Hepatocyte (in vitro differentiated cells): ENCODE results near the gene RIT2. TPM values are rescaled to one million over a fixed set of nuclear protein-coding genes. Genes with fewer than 3 reads are reported as not detected.

ENCODE experiments used
- DNase-seq: peaks from one replicate; pipeline ENCODE4 v3.0.0-alpha.2; 2016; ENCODE audit warnings: low spot score
- H2AFZ ChIP-seq: fragments of 200-600 bp; sonication (generic); 2 replicates; pipeline ENCODE4 v1.6.0; 2016; ENCODE audit warnings: antibody characterized with exemption, mild to moderate bottlenecking
- H3K27ac ChIP-seq: fragments of 200-600 bp; sonication (generic); 2 replicates; pipeline ENCODE4 v1.5.1; 2016; ENCODE audit warnings: mild to moderate bottlenecking
- H3K27me3 ChIP-seq: fragments of 200-600 bp; sonication (generic); 2 replicates; pipeline ENCODE4 v1.6.1; 2016
- H3K36me3 ChIP-seq: fragments of 200-600 bp; sonication (generic); replicated peaks from 2 replicates; pipeline ENCODE4 v1.5.1; 2016; ENCODE audit warnings: low read depth; ENCODE audit not compliant: insufficient read depth
- H3K4me1 ChIP-seq: fragments of 200-600 bp; sonication (generic); 2 replicates; pipeline ENCODE4 v1.5.1; 2016; ENCODE audit warnings: mild to moderate bottlenecking, moderate library complexity; ENCODE audit not compliant: insufficient read depth
- H3K4me2 ChIP-seq: fragments of 200-600 bp; sonication (generic); 2 replicates; pipeline ENCODE4 v1.6.0; 2016
- H3K4me3 ChIP-seq: fragments of 200-600 bp; sonication (generic); 2 replicates; pipeline ENCODE4 v1.5.1; 2016; ENCODE audit warnings: mild to moderate bottlenecking
- H3K79me2 ChIP-seq: fragments of 200-600 bp; sonication (generic); 2 replicates; pipeline ENCODE4 v1.6.0; 2017; ENCODE audit warnings: mild to moderate bottlenecking
- H3K9me2 ChIP-seq: fragments of 200-600 bp; sonication (generic); replicated peaks from 2 replicates; pipeline ENCODE4 v1.6.0; 2017; ENCODE audit warnings: mild to moderate bottlenecking; ENCODE audit not compliant: insufficient read depth
- H3K9me3 ChIP-seq: fragments of 200-600 bp; sonication (generic); 2 replicates; pipeline ENCODE4 v1.5.1; 2016; ENCODE audit warnings: low read depth, mild to moderate bottlenecking
- H4K20me1 ChIP-seq: fragments of 200-600 bp; sonication (generic); 2 replicates; pipeline ENCODE4 v1.6.0; 2016; ENCODE audit warnings: mild to moderate bottlenecking; ENCODE audit not compliant: insufficient read depth, poor library complexity, severe bottlenecking
- EZH2 ChIP-seq: fragments of 200-600 bp; sonication (generic); IDR thresholded peaks from 2 replicates; pipeline ENCODE4 v1.6.1; 2016; ENCODE audit warnings: antibody characterized with exemption, mild to moderate bottlenecking, borderline replicate concordance
- EZH2phosphoT487 ChIP-seq: fragments of 200-600 bp; sonication (generic); IDR thresholded peaks from one replicate; pipeline ENCODE4 v1.6.1; 2018; ENCODE audit warnings: antibody characterized with exemption, mild to moderate bottlenecking, low read depth, moderate library complexity; ENCODE audit not compliant: unreplicated experiment, severe bottlenecking
- WGBS: methylation state at CpG from one replicate; pipeline ENCODE4 v1.1.6; 2016; ENCODE audit warnings: low lambda C conversion rate; ENCODE audit errors: missing lambda C conversion rate; 5-methylcytosine and 5-hydroxymethylcytosine counted together
- polyA plus RNA-seq: library from polyadenylated mRNA; unstranded; fragments of >200 nt; fragmentation: Nextera tagmentation; extraction: Ambion mirVana; gene quantifications from 2 replicates; pipeline ENCODE4 v1.2.1, GENCODE V29; 2016
- total RNA-seq: library from RNA; depleted of rRNA; stranded (reverse); fragments of >200 nt; gene quantifications from 2 replicates; pipeline ENCODE4 v1.2.3, GENCODE V29; 2014
- TF ChIP-seq, protein P1 (sequence below): fragments of 200-600 bp; sonication (generic); IDR thresholded peaks from 2 replicates; pipeline ENCODE4 v1.5.1; 2016; ENCODE audit warnings: antibody characterized with exemption, mild to moderate bottlenecking; ENCODE audit not compliant: poor library complexity

Gene RIT2
- total and polyA plus RNA-seq, 2 experiments from 2014 or later, result not detected

- no peaks in the 10 kb centered on the region for H4K20me1 ChIP-seq
- no peak overlapping the region for H3K4me2 ChIP-seq
- no peak overlapping the region for H3K4me3 ChIP-seq
- H3K79me2 ChIP-seq, result no peaks in the 10 kb centered on the region
- H3K27ac ChIP-seq, result no peak overlapping the region
- no peaks in the 10 kb centered on the region for H3K9me2 ChIP-seq
- no peaks in the 10 kb centered on the region for H3K36me3 ChIP-seq
- H2AFZ ChIP-seq, result no peak overlapping the region
- H3K4me1 ChIP-seq, result no peaks in the 10 kb centered on the region
- TF ChIP-seq EZH2 (no peak), EZH2phosphoT487 (no peak)
- TF ChIP-seq, protein P1, sequence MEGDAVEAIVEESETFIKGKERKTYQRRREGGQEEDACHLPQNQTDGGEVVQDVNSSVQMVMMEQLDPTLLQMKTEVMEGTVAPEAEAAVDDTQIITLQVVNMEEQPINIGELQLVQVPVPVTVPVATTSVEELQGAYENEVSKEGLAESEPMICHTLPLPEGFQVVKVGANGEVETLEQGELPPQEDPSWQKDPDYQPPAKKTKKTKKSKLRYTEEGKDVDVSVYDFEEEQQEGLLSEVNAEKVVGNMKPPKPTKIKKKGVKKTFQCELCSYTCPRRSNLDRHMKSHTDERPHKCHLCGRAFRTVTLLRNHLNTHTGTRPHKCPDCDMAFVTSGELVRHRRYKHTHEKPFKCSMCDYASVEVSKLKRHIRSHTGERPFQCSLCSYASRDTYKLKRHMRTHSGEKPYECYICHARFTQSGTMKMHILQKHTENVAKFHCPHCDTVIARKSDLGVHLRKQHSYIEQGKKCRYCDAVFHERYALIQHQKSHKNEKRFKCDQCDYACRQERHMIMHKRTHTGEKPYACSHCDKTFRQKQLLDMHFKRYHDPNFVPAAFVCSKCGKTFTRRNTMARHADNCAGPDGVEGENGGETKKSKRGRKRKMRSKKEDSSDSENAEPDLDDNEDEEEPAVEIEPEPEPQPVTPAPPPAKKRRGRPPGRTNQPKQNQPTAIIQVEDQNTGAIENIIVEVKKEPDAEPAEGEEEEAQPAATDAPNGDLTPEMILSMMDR, result no peak
- no peaks in the 10 kb centered on the region for H3K9me3 ChIP-seq
- DNase-seq, result no peak
- no peaks in the 10 kb centered on the region for H3K27me3 ChIP-seq
Observed at GRCh38 chr18:42792731-42793130, 322.8 kb downstream of the RIT2 start.

- Histone ChIP-seq H3K36me3 (no peaks in the 10 kb centered on the region), H3K9me3 (no peaks in the 10 kb centered on the region), H2AFZ (no peak overlapping the region), H3K9me2 (no peaks in the 10 kb centered on the region), H3K79me2 (no peaks in the 10 kb centered on the region), H3K4me2 (no peak overlapping the region), H3K27ac (no peak overlapping the region), H3K4me3 (no peak overlapping the region), H3K4me1 (no peaks in the 10 kb centered on the region), H3K27me3 (no peaks in the 10 kb centered on the region), H4K20me1 (no peaks in the 10 kb centered on the region)
- WGBS, result 38% methylated on average over 2 of the region's 2 CpGs
- TF ChIP-seq, protein P1, result no peak
- TF ChIP-seq EZH2phosphoT487 (no peak), EZH2 (no peak)
- no peak for DNase-seq
Observed at GRCh38 chr18:42784632-42785031, 330.9 kb downstream of the RIT2 start.

DNA sequence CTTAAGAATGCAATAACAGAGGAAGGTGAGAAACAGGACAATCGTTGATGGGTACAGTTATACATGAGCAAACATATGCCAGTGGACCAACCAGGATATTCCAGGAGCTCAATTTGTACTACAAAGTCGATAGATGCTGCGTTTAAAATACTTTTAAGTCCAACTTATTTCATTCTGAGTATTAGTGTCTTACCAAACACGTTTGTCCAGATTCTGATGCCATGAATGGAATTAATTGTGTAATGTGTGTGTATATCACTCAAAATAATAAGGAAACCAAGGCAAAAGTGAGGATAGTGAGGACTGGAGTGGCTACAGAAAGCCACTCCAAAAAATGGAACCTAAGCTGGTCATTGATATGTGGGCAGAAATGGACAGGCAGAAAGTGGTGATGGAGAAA, 332.6 kb downstream of the RIT2 start:
- Histone ChIP-seq H3K4me2 (no peak overlapping the region), H3K4me1 (no peaks in the 10 kb centered on the region), H3K9me3 (no peaks in the 10 kb centered on the region), H3K27me3 (no peaks in the 10 kb centered on the region), H4K20me1 (no peaks in the 10 kb centered on the region), H3K9me2 (no peaks in the 10 kb centered on the region), H3K36me3 (no peaks in the 10 kb centered on the region), H3K79me2 (no peaks in the 10 kb centered on the region), H3K27ac (no peak overlapping the region), H3K4me3 (no peak overlapping the region), H2AFZ (no peak overlapping the region)
- no peak for DNase-seq
- WGBS, result 83% methylated on average over 4 of the region's 4 CpGs
- TF ChIP-seq, protein P1, result no peak

DNA sequence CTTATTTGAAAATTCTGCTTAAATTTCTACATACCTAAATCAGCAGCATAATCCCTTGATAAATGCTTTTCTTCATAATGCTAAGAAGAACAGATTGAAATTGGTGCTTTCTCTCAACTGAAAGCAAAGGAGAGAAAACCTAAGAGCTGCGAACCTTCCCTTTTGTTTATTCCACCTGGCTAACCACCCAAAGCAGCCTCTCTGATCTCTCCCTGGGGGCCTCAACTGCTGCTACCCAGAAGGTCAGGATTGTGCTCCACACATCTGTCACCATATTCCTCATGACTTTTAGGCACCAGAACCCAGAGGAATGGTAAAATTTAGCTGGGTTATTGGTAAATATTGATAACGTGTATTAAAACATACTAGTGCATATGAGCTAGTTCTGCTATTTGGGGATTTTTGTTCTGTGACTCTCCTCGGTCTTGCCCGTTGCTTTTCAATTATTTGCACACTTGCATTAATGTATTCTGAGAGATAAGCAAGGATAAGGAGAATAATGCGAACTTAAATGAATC, 334.1 kb downstream of the RIT2 start:
- WGBS, result 85% methylated on average over 5 of the region's 5 CpGs
- Histone ChIP-seq H3K4me1 (no peaks in the 10 kb centered on the region), H2AFZ (no peak overlapping the region), H3K36me3 (no peaks in the 10 kb centered on the region), H3K27ac (no peak overlapping the region), H3K9me3 (no peaks in the 10 kb centered on the region), H3K4me2 (no peak overlapping the region), H3K9me2 (no peaks in the 10 kb centered on the region), H3K79me2 (no peaks in the 10 kb centered on the region), H3K4me3 (no peak overlapping the region), H3K27me3 (no peaks in the 10 kb centered on the region), H4K20me1 (no peaks in the 10 kb centered on the region)
- DNase-seq, result no peak
- TF ChIP-seq EZH2phosphoT487 (no peak), EZH2 (no peak)
- TF ChIP-seq, protein P1, result no peak
